ENCODE data around the gene SLC29A1. TPM values are rescaled to one million over a fixed set of nuclear protein-coding genes. Genes with fewer than 3 reads are reported as not detected.

SLC29A1 gene
- total and polyA plus RNA-seq, 9 of the 15 experiments (the other 6 are each of a cell fraction or from before 2014, with no cell fraction given), result 18.9 to 170 (median 57.7) TPM

- TF ChIP-seq ZNF121 (CRISPR knock-in tag; conservative IDR thresholded peaks at IDR 0.05), result no peak
- TF ChIP-seq SAP30 (IDR thresholded peaks at IDR 0.05; ENCODE audit: borderline replicate concordance, insufficient read depth, low read depth, low read length, poor library complexity, severe bottlenecking), result peak; percentile 58
- TF ChIP-seq ZNF655 (CRISPR knock-in tag; IDR thresholded peaks at IDR 0.05), result no peak
- TF ChIP-seq PRPF4 (IDR thresholded peaks at IDR 0.05; ENCODE audit: insufficient read depth, low read depth, low read length, poor library complexity, severe bottlenecking), result no peak
- peak; percentile 21; the same call in 1 of the 2 replicates for TF ChIP-seq TARDBP (IDR thresholded peaks at IDR 0.05)
- TF ChIP-seq RBM17 (IDR thresholded peaks at IDR 0.05; ENCODE audit: borderline replicate concordance, low read depth, low read length), result no peak
- TF ChIP-seq MTA2 (IDR thresholded peaks at IDR 0.05; ENCODE audit: low read depth), result no peak
- TF ChIP-seq ZFX (CRISPR knock-in tag; IDR thresholded peaks at IDR 0.05), result peak; percentile 95
- TF ChIP-seq CAMTA2 (CRISPR knock-in tag; conservative IDR thresholded peaks at IDR 0.05), result no peak
- no peak for TF ChIP-seq NFIC (IDR thresholded peaks at IDR 0.05)
- peak; percentile 83 for TF ChIP-seq U2AF1 (optimal IDR thresholded peaks at IDR 0.05; ENCODE audit: low read depth, low read length)
- no peak for TF ChIP-seq ZBTB2 (IDR thresholded peaks at IDR 0.05)
- peak; percentile 43; the same call in 1 of the 2 replicates for TF ChIP-seq TOE1 (IDR thresholded peaks at IDR 0.05; ENCODE audit: borderline replicate concordance)
- TF ChIP-seq TOE1 (CRISPR knock-in tag; IDR thresholded peaks at IDR 0.05; ENCODE audit: borderline replicate concordance, low read depth), result no peak
- TF ChIP-seq ZNF23 (CRISPR knock-in tag; IDR thresholded peaks at IDR 0.05), result no peak
- TF ChIP-seq ZNF717 (CRISPR knock-in tag; IDR thresholded peaks at IDR 0.05), result no peak
- TF ChIP-seq CBX8 (IDR thresholded peaks at IDR 0.05; ENCODE audit: borderline replicate concordance, extremely low read depth, low read depth, low read length, poor library complexity, severe bottlenecking), result no peak
- peak; percentile 90 for TF ChIP-seq ZBTB9 (CRISPR knock-in tag; IDR thresholded peaks at IDR 0.05)
- TF ChIP-seq ETV1 (tag; conservative IDR thresholded peaks at IDR 0.05; ENCODE audit: low read depth), result 0 out of 2 replicates have a peak, but pooled peaks have one; percentile 66
- TF ChIP-seq E2F4 (CRISPR knock-in tag; IDR thresholded peaks at IDR 0.05; ENCODE audit: low read depth), result 0 out of 2 replicates have a peak, but pooled peaks have one; percentile 23
- TF ChIP-seq ZNF436 (CRISPR knock-in tag; IDR thresholded peaks at IDR 0.05), result no peak
Observed at GRCh38 chr6:44219053-44219814, 4.2 kb upstream of the SLC29A1 start (continued).
